IMR-90 (cell line): ENCODE data around the gene RNU1-4.
"Not testable (repeated sequence)": the region's sequence is repeated elsewhere in the genome, so short reads cannot be mapped to it uniquely, and the experiment has no call there.

Experiments used
- MXI1 ChIP-seq: IDR thresholded peaks from 2 replicates; pipeline ENCODE4 v1.6.1; 2012; ENCODE audit warnings: low read depth, mild to moderate bottlenecking, low read length, moderate library complexity, borderline replicate concordance
- POLR2A ChIP-seq: IDR thresholded peaks from 2 replicates; pipeline ENCODE4 v1.6.1; 2012; ENCODE audit warnings: mild to moderate bottlenecking, low read depth, low read length
- TF ChIP-seq, protein P1 (sequence below): conservative IDR thresholded peaks from 2 replicates; pipeline ENCODE4 v1.5.1; 2012; ENCODE audit warnings: mild to moderate bottlenecking, low read depth, low read length, improper control_type of control experiment

DNA sequence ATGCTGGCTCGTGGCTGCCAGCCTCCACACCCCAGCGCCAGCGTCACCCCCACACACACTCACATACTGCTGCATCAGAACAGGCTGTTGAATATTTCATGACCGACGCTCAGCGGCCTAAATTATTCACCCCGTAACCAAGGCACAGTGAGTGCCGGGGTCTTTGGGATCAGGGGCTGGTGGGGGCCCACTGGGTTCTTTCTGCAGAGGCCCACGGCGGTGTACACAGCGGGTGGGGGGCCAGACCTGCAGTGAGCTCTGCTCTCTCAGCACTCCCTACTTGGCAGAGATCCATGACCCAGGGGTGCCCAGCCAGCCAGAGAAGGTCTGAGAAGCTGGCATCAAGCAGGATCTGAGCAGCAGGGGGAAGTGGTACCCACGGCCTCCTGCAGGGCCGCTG lies 29.7 kb upstream of the RNU1-4 start:
- not testable (repeated sequence) for TF ChIP-seq MXI1, POLR2A
- TF ChIP-seq, protein P1, sequence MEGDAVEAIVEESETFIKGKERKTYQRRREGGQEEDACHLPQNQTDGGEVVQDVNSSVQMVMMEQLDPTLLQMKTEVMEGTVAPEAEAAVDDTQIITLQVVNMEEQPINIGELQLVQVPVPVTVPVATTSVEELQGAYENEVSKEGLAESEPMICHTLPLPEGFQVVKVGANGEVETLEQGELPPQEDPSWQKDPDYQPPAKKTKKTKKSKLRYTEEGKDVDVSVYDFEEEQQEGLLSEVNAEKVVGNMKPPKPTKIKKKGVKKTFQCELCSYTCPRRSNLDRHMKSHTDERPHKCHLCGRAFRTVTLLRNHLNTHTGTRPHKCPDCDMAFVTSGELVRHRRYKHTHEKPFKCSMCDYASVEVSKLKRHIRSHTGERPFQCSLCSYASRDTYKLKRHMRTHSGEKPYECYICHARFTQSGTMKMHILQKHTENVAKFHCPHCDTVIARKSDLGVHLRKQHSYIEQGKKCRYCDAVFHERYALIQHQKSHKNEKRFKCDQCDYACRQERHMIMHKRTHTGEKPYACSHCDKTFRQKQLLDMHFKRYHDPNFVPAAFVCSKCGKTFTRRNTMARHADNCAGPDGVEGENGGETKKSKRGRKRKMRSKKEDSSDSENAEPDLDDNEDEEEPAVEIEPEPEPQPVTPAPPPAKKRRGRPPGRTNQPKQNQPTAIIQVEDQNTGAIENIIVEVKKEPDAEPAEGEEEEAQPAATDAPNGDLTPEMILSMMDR = not testable (repeated sequence)
